K562 (cell line): ENCODE measurements around the gene GPR162. TPM values are rescaled to one million over a fixed set of nuclear protein-coding genes. Genes with fewer than 3 reads are reported as not detected.

ENCODE experiments used
- ATAC-seq: fragments of 200-7000 bp; cut with Tn5 transposase; 3 replicates; pipeline ENCODE4 v1.9.1; 2020; ENCODE audit warnings: moderate library complexity
- BruUV-seq: library from RNA; stranded (reverse); fragments of 400-500 nt; replicated peaks from 2 replicates; lab custom pipeline; 2021; lab: Mats Ljungman, UMichigan
- CTCF ChIA-PET: fragments of 300-600 bp; formaldehyde crosslinking; extraction: SDS; loops from one replicate; lab custom pipeline; 2021; ENCODE audit warnings: low intra/inter-chr PET ratio; lab: Yijun Ruan, JAX
- POLR2A ChIA-PET: fragments of 300-600, 350-650 bp; sonication (Branson Sonifier 250); formaldehyde crosslinking; extraction: SDS; loops from one replicate; lab custom pipeline; 2021; ENCODE audit warnings: antibody characterized with exemption, inconsistent platforms; lab: Yijun Ruan, JAX
- DNase-seq, 4 experiments: peaks; one replicate each; pipeline versions ENCODE4 v3.0.0 to v3.0.0-alpha.2; 2011 to 2018; ENCODE audit warnings: low spot score in 3 of 4, mixed read lengths in 3 of 4; ENCODE audit errors: extremely low read depth in 1 of 4
- FAIRE-seq: peaks from 2 replicates; lab custom pipeline; 2011; peaks lifted over from hg19 to GRCh38; lab: Jason Lieb, UNC
- H2AFZ ChIP-seq: 2 replicates; pipeline ENCODE4 v1.6.0; 2011; ENCODE audit warnings: low read depth, low read length, control low read depth, inconsistent platforms
- H3K27ac ChIP-seq: fragments of 200-600 bp; 3 replicates; pipeline ENCODE4 v1.8.0; 2011; ENCODE audit warnings: low read depth, mild to moderate bottlenecking, control low read depth, inconsistent platforms, low read length, moderate library complexity, mixed read lengths; ENCODE audit errors: extremely low read depth
- H3K27me3 ChIP-seq, 2 experiments: fragments of 300-600 bp in 1 of 2; 2 replicates in 1 of 2; 3 replicates in 1 of 2; pipeline versions ENCODE4 v1.6.0 to v1.8.0; 2011; ENCODE audit warnings: inconsistent platforms in 2 of 2, low read length in 2 of 2, mild to moderate bottlenecking in 1 of 2, mixed read lengths in 1 of 2, moderate library complexity in 1 of 2; ENCODE audit not compliant: control insufficient read depth in 2 of 2, insufficient read depth in 2 of 2
- H3K36me3 ChIP-seq: fragments of 300-600 bp; 3 replicates; pipeline ENCODE4 v1.8.0; 2011; ENCODE audit warnings: mild to moderate bottlenecking, low read length, inconsistent platforms; ENCODE audit not compliant: control insufficient read depth, insufficient read depth
- H3K4me1 ChIP-seq, 2 experiments: fragments of 200-600 bp in 1 of 2; replicated peaks in 1 of 2; 2 replicates in 1 of 2; 3 replicates in 1 of 2; pipeline versions ENCODE4 v1.5.1 to v1.8.0; 2011; ENCODE audit warnings: inconsistent platforms in 2 of 2, low read length in 2 of 2, mild to moderate bottlenecking in 1 of 2, mixed read lengths in 1 of 2, moderate library complexity in 1 of 2; ENCODE audit not compliant: control insufficient read depth in 2 of 2, insufficient read depth in 2 of 2
- H3K4me2 ChIP-seq: 2 replicates; pipeline ENCODE4 v1.6.1; 2011; ENCODE audit warnings: low read length, control low read depth, inconsistent platforms, mixed read lengths; ENCODE audit not compliant: insufficient read depth
- H3K4me3 ChIP-seq: fragments of 200-600 bp; sonication (generic), shearing (Covaris generic); 2 replicates; pipeline ENCODE4 v1.5.1; 2016; ENCODE audit warnings: control low read depth, inconsistent platforms
- H3K79me2 ChIP-seq: fragments of 200-600 bp; 3 replicates; pipeline ENCODE4 v1.8.0; 2011; ENCODE audit warnings: low read length, inconsistent platforms; ENCODE audit not compliant: control insufficient read depth, insufficient read depth
- H3K9ac ChIP-seq, 2 experiments: 2 replicates each; pipeline versions ENCODE4 v1.6.0 to v1.6.1; 2011; ENCODE audit warnings: low read depth in 2 of 2, low read length in 2 of 2, control low read depth in 1 of 2, inconsistent platforms in 1 of 2, mild to moderate bottlenecking in 1 of 2, mixed read lengths in 1 of 2; ENCODE audit not compliant: insufficient read depth in 1 of 2
- H3K9me1 ChIP-seq: one replicate; pipeline ENCODE4 v1.6.0; 2011; ENCODE audit warnings: inconsistent platforms, mild to moderate bottlenecking, low read length, moderate library complexity; ENCODE audit not compliant: control insufficient read depth, insufficient read depth
- H3K9me3 ChIP-seq: replicated peaks from 2 replicates; pipeline ENCODE4 v1.5.1; 2011; ENCODE audit warnings: low read depth, low read length, inconsistent platforms; ENCODE audit not compliant: control insufficient read depth, insufficient read depth
- H4K20me1 ChIP-seq: replicated peaks from 2 replicates; pipeline ENCODE4 v1.6.1; 2011; ENCODE audit warnings: low read length, inconsistent platforms, mixed read lengths; ENCODE audit not compliant: control insufficient read depth, insufficient read depth
- ARID4B ChIP-seq: sonication (generic); formaldehyde crosslinking; IDR thresholded peaks from 2 replicates; pipeline ENCODE4 v1.8.0; 2022; ENCODE audit warnings: mild to moderate bottlenecking, missing genetic modification reagents
- CREM ChIP-seq: IDR thresholded peaks from 2 replicates; pipeline ENCODE4 v1.6.1; 2014; ENCODE audit warnings: antibody characterized with exemption, low read depth
- MAFK ChIP-seq: IDR thresholded peaks from 2 replicates; pipeline ENCODE4 v1.6.1; 2011; ENCODE audit warnings: low read length, improper control_type of control experiment
- MTA1 ChIP-seq: fragments of 450-650 bp; IDR thresholded peaks from 2 replicates; pipeline ENCODE4 v1.6.1; 2017; ENCODE audit warnings: borderline replicate concordance
- NCOA1 ChIP-seq: fragments of 450-650 bp; IDR thresholded peaks from 2 replicates; pipeline ENCODE4 v1.6.1; 2016; ENCODE audit warnings: low read depth
- NR3C1 ChIP-seq: sonication (generic); formaldehyde crosslinking; IDR thresholded peaks from 2 replicates; pipeline ENCODE4 v1.8.1; 2022; ENCODE audit warnings: missing genetic modification reagents
- PTTG1 ChIP-seq: fragments of 450-650 bp; IDR thresholded peaks from 2 replicates; pipeline ENCODE4 v1.6.1; 2016; ENCODE audit warnings: low read depth, mild to moderate bottlenecking, missing genetic modification characterization, missing compliant biosample characterization
- SFPQ ChIP-seq: fragments of 200-400 bp; formaldehyde crosslinking; IDR thresholded peaks from 2 replicates; pipeline ENCODE4 v1.6.1; 2017; ENCODE audit warnings: mild to moderate bottlenecking, low read depth, low read length, moderate library complexity
- SNRNP70 ChIP-seq: fragments of 200-400 bp; formaldehyde crosslinking; optimal IDR thresholded peaks from 2 replicates; pipeline ENCODE3; 2017; ENCODE audit warnings: low read depth, low read length
- STAT6 ChIP-seq: sonication (generic); formaldehyde crosslinking; IDR thresholded peaks from 2 replicates; pipeline ENCODE4 v1.8.1; 2023; ENCODE audit warnings: mild to moderate bottlenecking, missing genetic modification reagents
- ZNF253 ChIP-seq: fragments of 250-450 bp; sonication (Bioruptor Pico); conservative IDR thresholded peaks from 2 replicates; pipeline ENCODE4 v1.6.1; 2021; ENCODE audit warnings: mild to moderate bottlenecking
- ZNF76 ChIP-seq: fragments of 250-450 bp; sonication (Bioruptor Pico); IDR thresholded peaks from 2 replicates; pipeline ENCODE4 v1.4.0; 2020; ENCODE audit warnings: mild to moderate bottlenecking, moderate library complexity, borderline replicate concordance
- WGBS: fragments of 100-300 bp; shearing (Covaris generic); methylation state at CpG from one replicate; pipeline ENCODE4 v1.1.6; 2016; ENCODE audit warnings: low coverage, mixed read lengths; ENCODE audit not compliant: insufficient coverage; ENCODE audit errors: missing lambda C conversion rate; 5-methylcytosine and 5-hydroxymethylcytosine counted together
- in situ Hi-C: fragments of 300-500 bp; cut with MboI; formaldehyde crosslinking; loops from 4 replicates; pipeline ENCODE4 v1.15.0; 2018; ENCODE audit warnings: inconsistent platforms, mixed read lengths
- intact Hi-C: fragments of 100-400 bp; cut with micrococcal nuclease; formaldehyde crosslinking; loops from 2 replicates; pipeline ENCODE4 v1.14.2; 2022
- polyA plus RNA-seq, 8 experiments: library from polyadenylated mRNA; depleted of rRNA in 4 of 8; stranded (reverse) in 5 of 8; unstranded in 3 of 8; fragments of >200 nt; fragmentation: Nextera tagmentation in 2 of 8; fragmentation: Illumina TruSeq in 1 of 8; extraction: Ambion mirVana in 2 of 8; extraction: Trizol in 1 of 8; gene quantifications; 2 replicates each; pipeline versions ENCODE4 v1.2.1 to v1.2.3, GENCODE V29; 2011 to 2014; ENCODE audit warnings: inconsistent platforms in 1 of 8, missing spikeins in 1 of 8
- total RNA-seq, 7 experiments: library from RNA; depleted of rRNA in 6 of 7; stranded (reverse); fragments of >200 nt in 6 of 7; fragmentation: Illumina TruSeq in 2 of 7; extraction: Trizol in 2 of 7; gene quantifications; 2 replicates each; pipeline versions ENCODE4 v1.2.1 to v1.2.3, GENCODE V29; 2011 to 2021; ENCODE audit warnings: low replicate concordance in 1 of 7
- TF ChIP-seq, protein P1 (sequence below): fragments of 250-450 bp; sonication (Bioruptor Pico); IDR thresholded peaks from 2 replicates; pipeline ENCODE4 v1.4.0; 2020; ENCODE audit warnings: mild to moderate bottlenecking

GPR162 gene
- total and polyA plus RNA-seq, 9 of the 15 experiments (the other 6 are each of a cell fraction or from before 2014, with no cell fraction given), result 0.65 to 1.8 (median 1.1) TPM; not detected in 2

DNA sequence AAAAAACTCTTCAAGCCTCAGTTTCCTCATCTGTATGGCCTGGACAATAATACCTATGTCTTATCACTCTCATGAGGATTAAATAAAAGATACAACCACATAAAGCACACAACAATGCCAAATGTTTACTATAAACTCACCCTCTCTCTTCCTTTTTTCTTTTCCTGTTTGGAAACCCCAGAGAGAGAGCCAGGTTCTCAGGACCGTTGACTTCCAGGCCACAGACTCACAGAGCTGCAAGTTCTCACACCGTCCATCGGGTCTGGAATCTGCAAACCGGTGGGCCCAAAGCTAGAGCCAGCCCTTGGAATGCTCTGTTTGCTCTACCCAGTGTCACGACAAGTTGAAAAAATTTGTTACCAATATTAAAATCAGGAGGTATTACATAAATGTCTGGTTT, 36.9 kb upstream of the GPR162 start:
- Histone ChIP-seq H3K4me2 (no peak overlapping the region), H3K4me3 (no peak overlapping the region), H3K9me3 (no peaks in the 10 kb centered on the region), H2AFZ (no peak overlapping the region), H3K9me1 (no peaks in the 10 kb centered on the region), H3K36me3 (no peaks in the 10 kb centered on the region), H3K79me2 (no peaks in the 10 kb centered on the region), H3K27ac (no peak overlapping the region), H3K27me3 (no peaks in the 10 kb centered on the region), H3K9ac (no peak overlapping the region), H4K20me1 (no peaks in the 10 kb centered on the region), H3K4me1 (peaks cover 4 to 5% of the 10 kb centered on the region in 2 experiments; a peak in 2 of 5 replicates)
- no peak for FAIRE-seq
- ChIA-PET CTCF (no interaction called here), POLR2A (no interaction called here)
- no peak for DNase-seq
- no peak for ATAC-seq
- intact Hi-C loops (no loop called here), in situ Hi-C loops (no loop called here)
- WGBS, result 65% methylated on average over 2 of the region's 5 CpGs
- BruUV-seq, result no TSS peak
- no peak for TF ChIP-seq PTTG1 (tag)
- no peak for TF ChIP-seq ZNF76
- TF ChIP-seq MAFK, result no peak
- TF ChIP-seq NCOA1, result no peak
- no peak for TF ChIP-seq CREM
- TF ChIP-seq, protein P1, sequence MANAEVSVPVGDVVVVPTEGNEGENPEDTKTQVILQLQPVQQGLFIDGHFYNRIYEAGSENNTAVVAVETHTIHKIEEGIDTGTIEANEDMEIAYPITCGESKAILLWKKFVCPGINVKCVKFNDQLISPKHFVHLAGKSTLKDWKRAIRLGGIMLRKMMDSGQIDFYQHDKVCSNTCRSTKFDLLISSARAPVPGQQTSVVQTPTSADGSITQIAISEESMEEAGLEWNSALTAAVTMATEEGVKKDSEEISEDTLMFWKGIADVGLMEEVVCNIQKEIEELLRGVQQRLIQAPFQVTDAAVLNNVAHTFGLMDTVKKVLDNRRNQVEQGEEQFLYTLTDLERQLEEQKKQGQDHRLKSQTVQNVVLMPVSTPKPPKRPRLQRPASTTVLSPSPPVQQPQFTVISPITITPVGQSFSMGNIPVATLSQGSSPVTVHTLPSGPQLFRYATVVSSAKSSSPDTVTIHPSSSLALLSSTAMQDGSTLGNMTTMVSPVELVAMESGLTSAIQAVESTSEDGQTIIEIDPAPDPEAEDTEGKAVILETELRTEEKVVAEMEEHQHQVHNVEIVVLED, result no peak
- TF ChIP-seq NR3C1 (CRISPR knock-in tag), result no peak
- TF ChIP-seq SNRNP70, result no peak
- no peak for TF ChIP-seq STAT6 (CRISPR knock-in tag)
- no peak for TF ChIP-seq MTA1
- no peak for TF ChIP-seq ZNF253 (CRISPR knock-in tag)
- TF ChIP-seq SFPQ, result no peak
- no peak for TF ChIP-seq ARID4B
